ENCODE data around the gene RNU6-8. TPM values are rescaled to one million over a fixed set of nuclear protein-coding genes. Genes with fewer than 3 reads are reported as not detected.

Gene RNU6-8
- total RNA-seq, 1 donor from 2014 or later, result not detected

- no peak for DNase-seq (ENCODE audit: low spot score in 2 of 2, unreplicated experiment in 2 of 2)
- Mint-ChIP-seq H3K27me3 (ENCODE audit: low read depth) (no peaks in the 10 kb centered on the region), H3K4me1 (peaks cover 42% of the 10 kb centered on the region), H3K9me3 (no peaks in the 10 kb centered on the region), H3K36me3 (peaks cover 4% of the 10 kb centered on the region), H3K27ac (no peak overlapping the region), H3K4me3 (no peak overlapping the region)
- TF ChIP-seq CTCF (IDR thresholded peaks at IDR 0.05; ENCODE audit: unreplicated experiment), result no peak
These were observed 27.1 kb upstream of the RNU6-8 start for GRCh38 chr14:32230181-32230580.

GRCh38 chr14:32226056-32226455 lies 23.0 kb upstream of the RNU6-8 start:
- no peaks in the 10 kb centered on the region for H3K9me3 Mint-ChIP-seq
- DNase-seq (ENCODE audit: low spot score in 2 of 2, unreplicated experiment in 2 of 2), result no peak
- no peak for TF ChIP-seq CTCF (IDR thresholded peaks at IDR 0.05; ENCODE audit: unreplicated experiment)
- H3K27me3 Mint-ChIP-seq (ENCODE audit: low read depth), result peaks cover 19% of the 10 kb centered on the region
- peaks cover 46% of the 10 kb centered on the region for H3K4me1 Mint-ChIP-seq
- H3K27ac Mint-ChIP-seq, result peak overlapping the region; percentile 68
- no peak overlapping the region for H3K4me3 Mint-ChIP-seq
- no peaks in the 10 kb centered on the region for H3K36me3 Mint-ChIP-seq

- Mint-ChIP-seq H3K27ac (peak overlapping the region; percentile 68), H3K4me1 (peaks cover 40% of the 10 kb centered on the region), H3K27me3 (ENCODE audit: low read depth) (peaks cover 22% of the 10 kb centered on the region), H3K36me3 (no peaks in the 10 kb centered on the region), H3K4me3 (no peak overlapping the region), H3K9me3 (no peaks in the 10 kb centered on the region)
- TF ChIP-seq CTCF (IDR thresholded peaks at IDR 0.05; ENCODE audit: unreplicated experiment), result no peak
- no peak for DNase-seq (ENCODE audit: low spot score in 2 of 2, unreplicated experiment in 2 of 2)
These were observed 22.4 kb upstream of the RNU6-8 start for GRCh38 chr14:32225378-32225920.

- no peak overlapping the region for H3K4me3 Mint-ChIP-seq
- no peak for TF ChIP-seq CTCF (IDR thresholded peaks at IDR 0.05; ENCODE audit: unreplicated experiment)
- no peaks in the 10 kb centered on the region for H3K9me3 Mint-ChIP-seq
- DNase-seq (ENCODE audit: low spot score in 2 of 2, unreplicated experiment in 2 of 2), result no peak
- peaks cover 37% of the 10 kb centered on the region for H3K4me1 Mint-ChIP-seq
- peak overlapping the region; percentile 52 for H3K27ac Mint-ChIP-seq
- H3K36me3 Mint-ChIP-seq, result no peaks in the 10 kb centered on the region
- H3K27me3 Mint-ChIP-seq (ENCODE audit: low read depth), result peaks cover 24% of the 10 kb centered on the region
These were observed 21.8 kb upstream of the RNU6-8 start for GRCh38 chr14:32224737-32225377.

- Mint-ChIP-seq H3K27ac (no peak overlapping the region), H3K4me3 (no peak overlapping the region), H3K27me3 (ENCODE audit: low read depth) (peaks cover 25% of the 10 kb centered on the region), H3K36me3 (no peaks in the 10 kb centered on the region), H3K4me1 (no peaks in the 10 kb centered on the region), H3K9me3 (peaks cover 3% of the 10 kb centered on the region)
- TF ChIP-seq CTCF (IDR thresholded peaks at IDR 0.05; ENCODE audit: unreplicated experiment), result no peak
- no peak for DNase-seq (ENCODE audit: low spot score in 2 of 2, unreplicated experiment in 2 of 2)
These were observed 14.2 kb upstream of the RNU6-8 start for GRCh38 chr14:32217301-32217700.
